CD4-positive, alpha-beta T cell treated with Interleukin-21 for 1 hour (primary cell): Measurements from ENCODE around the gene SGCB.
"Not testable (repeated sequence)": the region's sequence is repeated elsewhere in the genome, so short reads cannot be mapped to it uniquely, and the experiment has no call there.

ENCODE experiments used
- DNase-seq: peaks from one replicate; pipeline ENCODE4 v3.0.0-alpha.2; 2020

The SGCB gene

DNA sequence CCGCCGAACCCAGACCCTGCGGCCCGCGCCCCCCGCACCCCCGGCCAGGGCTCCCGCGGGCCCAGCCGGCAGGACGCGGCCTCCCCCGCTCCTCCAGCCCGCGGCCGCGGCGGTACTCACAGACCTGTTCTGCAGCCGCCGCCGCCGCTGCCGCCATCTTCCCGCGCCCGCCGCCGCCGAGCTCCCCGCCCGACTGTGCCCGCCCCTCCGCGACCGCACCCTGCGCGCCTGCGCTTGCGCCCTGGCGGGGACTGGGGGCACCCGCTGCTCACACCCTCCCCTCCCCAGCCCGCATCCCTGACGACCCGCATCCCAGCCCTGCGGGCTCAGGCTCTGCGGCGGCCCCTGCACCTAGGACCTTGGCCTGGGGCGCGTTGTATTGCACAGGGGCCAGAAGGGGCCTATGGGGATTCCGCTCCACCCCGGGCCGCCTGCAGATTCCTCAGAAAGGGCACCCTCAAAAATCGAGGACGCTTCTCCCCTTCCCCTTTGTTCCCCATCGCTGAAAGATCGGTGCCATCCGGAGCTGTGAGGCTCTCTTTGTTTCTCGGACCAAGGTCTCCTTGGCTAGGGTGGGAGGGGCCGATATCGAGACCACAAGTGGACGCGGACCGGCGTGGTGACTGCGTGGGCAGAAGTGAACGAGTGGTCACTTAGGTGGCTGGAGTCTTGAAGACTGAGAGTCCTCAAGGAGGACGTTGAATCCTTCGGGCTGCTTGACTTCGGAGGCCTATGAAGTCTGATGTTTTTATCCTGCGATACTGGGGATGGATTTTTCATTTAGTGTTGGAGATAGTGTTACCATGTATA lies at the start of gene SGCB:
Gene SGCB (minus strand): TSS at position 197 of the 810 bp plus-strand sequence. CDS start 40 bp downstream, at position 157.
- peak; percentile 74 for DNase-seq

GRCh38 chr4:52086425-52086824 lies 48.3 kb upstream of the SGCB start:
- not testable (repeated sequence) for DNase-seq

DNA sequence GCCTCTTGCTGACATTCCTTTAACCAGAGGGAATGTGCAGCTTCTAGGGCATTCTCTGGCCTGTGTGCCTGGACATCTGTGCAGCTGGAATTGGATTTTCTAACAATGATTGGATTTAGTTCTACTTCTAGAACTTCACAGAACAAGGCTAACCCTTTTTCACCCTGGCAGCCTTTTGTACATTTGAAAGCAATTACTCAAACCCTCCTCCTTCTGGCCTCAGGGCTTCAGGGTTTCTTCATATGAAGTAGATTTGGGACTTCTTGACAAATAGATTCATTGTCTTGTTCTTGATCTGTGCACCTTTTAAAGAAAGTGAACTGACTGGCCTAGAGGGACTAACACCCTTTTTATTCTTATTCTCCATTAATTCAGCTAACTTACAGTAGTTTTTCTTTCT lies 43.1 kb upstream of the SGCB start:
- DNase-seq, result no peak

DNA sequence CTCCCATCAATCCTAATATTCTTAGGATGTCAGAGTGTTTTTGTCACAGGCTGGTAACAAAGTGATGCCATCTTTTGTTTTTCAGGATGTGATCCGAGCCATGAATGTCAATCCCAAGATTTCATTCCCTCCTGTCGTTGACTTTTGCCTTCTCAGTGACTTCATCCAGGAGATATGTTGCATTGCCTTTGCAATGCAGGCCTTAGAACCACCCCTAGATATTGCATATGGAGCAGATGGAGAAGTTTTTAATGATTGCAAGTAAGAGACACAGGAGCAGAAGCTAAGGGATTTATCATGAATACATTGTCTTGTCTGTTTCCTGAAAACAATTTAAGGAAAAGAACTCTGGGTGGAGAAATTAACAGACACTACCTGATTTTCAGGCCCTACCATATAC lies 41.6 kb upstream of the SGCB start:
- DNase-seq, result no peak

GRCh38 chr4:52076731-52077130 lies 38.6 kb upstream of the SGCB start:
- DNase-seq, result no peak

DNA sequence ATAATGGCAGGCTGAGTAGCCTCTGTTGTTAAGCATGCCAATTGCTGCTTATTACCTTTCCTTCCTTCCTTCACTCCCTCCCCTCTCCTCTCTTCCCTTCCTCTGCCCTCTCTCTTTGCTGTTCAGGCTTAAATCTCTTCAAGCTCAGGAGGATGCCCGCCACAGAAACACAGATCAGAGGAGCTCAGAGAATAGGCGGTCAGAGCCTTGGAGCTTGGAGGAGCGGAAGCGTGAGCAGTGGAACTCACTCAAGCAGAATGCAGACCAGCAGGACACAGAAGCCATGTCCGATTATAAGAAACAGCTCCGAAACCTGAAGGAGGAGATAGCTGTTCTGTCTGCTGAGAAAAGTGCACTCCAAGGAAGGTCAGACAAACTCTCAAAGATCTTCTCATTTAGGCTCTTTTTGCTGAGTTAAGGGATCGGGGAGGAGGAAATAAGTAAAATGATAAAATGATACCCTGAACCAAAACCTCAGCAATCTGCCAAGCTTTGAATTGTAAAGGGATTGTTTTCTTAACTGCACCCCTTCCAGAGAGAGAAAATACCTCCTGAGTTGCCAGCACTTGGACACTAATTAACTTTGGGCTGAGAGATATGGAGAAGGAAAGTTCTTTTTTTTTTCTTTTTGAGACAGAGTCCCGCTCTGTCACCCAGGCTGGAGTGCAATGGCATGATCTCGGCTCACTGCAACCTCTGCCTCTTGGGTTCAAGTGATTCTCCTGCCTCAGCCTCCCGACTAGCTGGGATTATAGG lies 33.9 kb upstream of the SGCB start:
- no peak for DNase-seq

GRCh38 chr4:52069571-52069970 lies 31.5 kb upstream of the SGCB start:
- no peak for DNase-seq

- DNase-seq, result no peak
Measured at GRCh38 chr4:52059372-52059771, 21.3 kb upstream of the SGCB start.

GRCh38 chr4:52058275-52058674 lies 20.2 kb upstream of the SGCB start:
- no peak for DNase-seq

- no peak for DNase-seq
Measured at GRCh38 chr4:52057196-52057595, 19.1 kb upstream of the SGCB start.

GRCh38 chr4:52054254-52054653 lies 16.2 kb upstream of the SGCB start:
- no peak for DNase-seq

GRCh38 chr4:52052475-52052780 lies 14.3 kb upstream of the SGCB start:
- DNase-seq, result no peak

DNA sequence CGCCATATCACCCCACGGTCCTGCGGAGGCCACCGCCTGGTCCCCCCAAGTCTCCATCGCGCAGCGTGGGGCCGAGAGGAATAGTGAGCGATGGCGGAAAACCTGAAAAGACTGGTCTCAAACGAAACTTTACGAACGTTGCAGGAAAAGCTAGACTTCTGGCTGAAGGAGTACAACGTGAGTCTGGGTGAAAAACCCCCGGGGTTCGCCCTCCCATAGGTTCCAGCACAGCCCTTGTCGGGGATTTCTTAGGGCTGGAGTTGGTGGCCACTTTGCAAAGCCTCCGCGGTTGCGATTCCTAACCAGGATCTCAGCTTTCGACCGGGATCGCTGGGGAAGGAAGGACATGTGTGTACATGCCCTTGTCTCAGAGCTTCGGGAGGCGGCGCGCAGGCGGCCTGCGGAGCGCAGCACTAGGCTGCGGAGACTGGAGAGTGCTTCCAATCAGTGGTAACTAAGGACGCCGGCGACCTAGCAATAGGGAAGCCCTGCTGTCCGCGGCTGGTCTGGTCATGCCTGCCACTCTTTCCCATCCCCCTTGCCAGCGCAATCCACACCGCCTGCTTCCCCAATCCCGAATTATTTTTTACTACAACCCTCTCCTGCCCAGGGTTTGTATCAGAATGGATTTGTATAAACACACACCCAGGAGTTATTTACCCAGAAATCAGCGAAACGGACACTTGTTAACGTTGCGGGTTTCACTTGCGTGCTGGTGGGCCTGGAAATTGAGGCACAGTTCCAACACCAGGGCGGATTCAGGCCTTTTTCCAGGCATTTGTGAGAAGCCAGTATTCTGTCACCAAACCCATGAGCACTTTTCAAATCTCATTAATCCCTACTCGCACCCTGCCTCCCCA lies 13.7 kb upstream of the SGCB start:
- DNase-seq, result no peak

DNA sequence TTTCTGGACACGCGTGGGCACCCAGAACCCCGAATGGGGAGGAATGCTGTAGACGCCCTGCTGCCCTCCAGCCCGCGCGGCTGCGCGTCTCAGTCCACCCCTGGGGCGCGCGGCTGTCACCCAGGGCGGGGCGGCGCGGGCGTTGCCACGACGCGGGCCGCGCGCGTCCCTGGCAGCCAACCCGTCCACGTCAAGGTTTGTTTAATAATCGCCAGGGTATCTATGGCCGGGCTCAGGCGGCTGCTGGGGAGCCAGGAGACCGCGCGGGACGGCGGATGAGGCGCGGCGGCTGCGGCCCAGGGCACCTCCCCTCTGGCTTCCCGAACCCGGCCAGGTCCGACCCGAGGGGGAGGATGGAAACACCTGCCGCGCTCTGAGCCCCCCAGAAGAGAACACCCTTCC lies 13.1 kb upstream of the SGCB start, which contains the start of gene SPATA18:
Gene SPATA18 (plus strand): TSS at position 92 of the 402 bp plus-strand sequence. CDS start 401 bp downstream, outside the sequence.
- DNase-seq, result no peak

- no peak for DNase-seq
Measured at GRCh38 chr4:52049266-52049665, 11.2 kb upstream of the SGCB start.

- no peak for DNase-seq
Measured at GRCh38 chr4:52045028-52045427, 6.9 kb upstream of the SGCB start.

- no peak for DNase-seq
Measured at GRCh38 chr4:52037689-52038102, 403 bp downstream of the SGCB start.

DNA sequence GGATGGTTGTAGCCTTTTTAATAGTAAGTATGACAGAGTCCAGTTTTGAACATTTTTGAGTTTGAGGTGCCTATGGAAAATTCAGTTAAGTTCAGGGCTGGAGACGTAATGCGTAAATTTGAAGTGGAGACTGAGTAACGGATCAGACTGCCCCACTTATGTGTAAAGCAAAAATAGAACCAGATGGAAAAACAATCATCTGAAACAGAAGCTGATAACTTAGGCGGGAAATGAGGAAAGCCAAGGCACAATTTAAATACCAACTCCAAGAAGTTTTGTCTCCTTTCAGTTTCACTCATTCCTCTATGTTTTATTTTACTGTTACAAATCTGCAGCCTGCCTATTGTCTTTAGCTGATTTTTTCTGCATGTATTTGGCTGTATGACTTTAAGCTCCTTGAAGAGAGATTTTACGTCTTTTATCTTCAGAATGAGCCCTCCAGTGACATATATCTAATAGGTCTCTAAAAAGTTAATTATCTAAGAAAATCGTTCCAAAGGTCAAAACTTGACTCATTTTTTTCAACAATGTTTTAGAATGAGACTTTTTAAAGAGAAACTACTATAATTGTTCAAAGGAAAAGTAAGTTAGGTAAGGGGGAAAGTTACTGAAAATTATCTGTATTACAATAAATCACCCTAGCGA lies 1.1 kb downstream of the SGCB start:
- no peak for DNase-seq

DNA sequence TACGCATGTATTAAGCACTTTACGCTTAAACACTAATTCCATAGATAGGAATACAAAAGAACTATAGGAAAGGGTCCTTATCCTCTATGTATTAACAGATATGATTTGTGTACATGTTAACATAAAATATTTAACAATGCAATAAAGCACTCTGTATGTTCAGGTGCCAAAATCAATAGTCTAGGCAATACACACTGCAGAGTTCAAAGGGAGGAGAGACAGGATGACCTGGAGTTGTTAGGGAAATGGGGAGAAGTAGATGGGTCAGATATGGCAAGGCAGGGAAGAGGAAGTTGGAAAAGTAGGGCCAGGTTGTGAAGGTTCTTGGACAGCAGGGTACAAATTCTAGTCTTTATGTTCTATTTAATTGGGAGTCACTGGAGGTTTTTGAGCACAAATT lies 2.9 kb downstream of the SGCB start:
- no peak for DNase-seq

DNA sequence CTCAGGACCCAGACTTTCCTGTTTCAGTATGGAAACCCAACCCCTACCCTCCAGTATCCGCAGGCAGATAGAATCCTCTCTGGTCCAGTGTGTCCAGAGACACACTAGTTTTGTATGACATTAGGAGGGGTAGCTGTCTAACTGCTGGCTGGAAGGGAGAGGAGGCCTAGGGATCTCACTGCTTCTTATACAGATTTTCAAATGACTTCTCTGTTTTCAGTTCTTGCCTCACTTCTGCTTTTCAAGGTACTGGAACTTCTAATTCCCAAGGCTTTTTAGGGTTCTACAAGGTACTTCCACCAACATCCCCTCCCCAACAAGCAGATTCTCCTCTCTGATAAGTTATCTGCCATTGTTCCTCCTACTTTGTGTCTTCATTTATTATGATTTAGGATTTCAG lies 6.1 kb downstream of the SGCB start:
- DNase-seq, result no peak

GRCh38 chr4:52028970-52029369 lies 9.1 kb downstream of the SGCB start:
- DNase-seq, result no peak

DNA sequence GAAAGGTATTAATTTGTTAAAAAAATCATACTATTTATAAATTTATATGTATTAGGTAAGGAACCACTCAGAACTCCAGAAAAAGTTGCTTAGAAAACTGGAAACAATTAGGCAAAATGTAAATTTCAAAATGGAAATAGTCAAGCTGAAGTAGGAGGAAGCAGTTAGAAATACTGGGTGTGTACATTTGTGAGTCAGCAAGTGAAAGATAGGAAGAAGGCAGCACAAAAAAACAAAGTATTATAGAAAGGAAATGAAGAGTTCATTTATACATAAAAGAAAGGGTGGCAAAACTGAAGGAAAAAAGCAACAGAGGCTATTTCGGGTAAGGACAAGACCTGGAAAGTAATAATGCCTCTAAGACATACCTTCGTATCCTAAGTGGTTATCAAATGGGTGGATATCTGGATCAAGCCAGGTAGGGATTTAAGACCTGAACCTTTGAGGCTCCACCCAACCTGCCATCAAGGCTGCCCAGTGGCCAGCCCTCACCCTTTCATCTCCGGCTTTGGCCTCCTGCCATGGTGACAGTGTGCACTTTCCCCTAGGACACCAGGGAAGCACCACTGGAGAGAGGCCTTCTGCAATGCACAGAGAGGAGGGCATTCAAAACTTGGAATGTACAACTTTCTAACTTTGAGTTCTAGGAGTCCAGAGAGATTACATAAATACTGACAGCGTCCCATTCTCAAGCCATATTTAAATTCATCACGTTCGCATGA lies 18.0 kb downstream of the SGCB start, which contains the start of gene LRRC66:
Gene LRRC66 (minus strand): TSS at position 428 of the 722 bp plus-strand sequence. CDS start 2,750 bp downstream, outside the sequence.
- no peak for DNase-seq
